Urothelium cell line (cell line): ENCODE measurements around the gene SFMBT2.
"Not testable (repeated sequence)": the region's sequence is repeated elsewhere in the genome, so short reads cannot be mapped to it uniquely, and the experiment has no call there.

Experiments used
- DNase-seq: peaks from one replicate; pipeline ENCODE4 v3.0.0; 2011; ENCODE audit warnings: low spot score, mixed read lengths
- FAIRE-seq: peaks from 2 replicates; lab custom pipeline; 2011; peaks lifted over from hg19 to GRCh38; lab: Jason Lieb, UNC

Gene SFMBT2

GRCh38 chr10:7239312-7239985 is 171.4 kb downstream of the SFMBT2 start:
- FAIRE-seq (no peak), DNase-seq (no peak)

GRCh38 chr10:7235376-7235775 is 175.5 kb downstream of the SFMBT2 start:
- peak; percentile 83 for FAIRE-seq

GRCh38 chr10:7234109-7234508 is 176.7 kb downstream of the SFMBT2 start:
- no peak for FAIRE-seq
- DNase-seq, result no peak

More at GRCh38 chr10:7235376-7235775, 175.5 kb downstream of the SFMBT2 start:
- no peak for DNase-seq

GRCh38 chr10:7233259-7233991 is 177.4 kb downstream of the SFMBT2 start:
- FAIRE-seq (no peak), DNase-seq (no peak)

GRCh38 chr10:7231509-7232414 is 179.1 kb downstream of the SFMBT2 start:
- FAIRE-seq (no peak), DNase-seq (no peak)

GRCh38 chr10:7230951-7231350 is 179.9 kb downstream of the SFMBT2 start:
- FAIRE-seq (no peak), DNase-seq (no peak)

GRCh38 chr10:7230036-7230435 is 180.8 kb downstream of the SFMBT2 start:
- no peak for DNase-seq
- no peak for FAIRE-seq

- FAIRE-seq (no peak), DNase-seq (no peak)
These were observed 185.7 kb downstream of the SFMBT2 start for GRCh38 chr10:7225133-7225532.

- FAIRE-seq (no peak), DNase-seq (no peak)
These were observed 191.9 kb downstream of the SFMBT2 start for GRCh38 chr10:7218968-7219367.

- not testable (repeated sequence) for DNase-seq, FAIRE-seq
These were observed 198.1 kb downstream of the SFMBT2 start for GRCh38 chr10:7212696-7213095.

GRCh38 chr10:7211857-7212577 is 198.8 kb downstream of the SFMBT2 start:
- DNase-seq, result no peak
- FAIRE-seq, result no peak

GRCh38 chr10:7210516-7210915 is 200.3 kb downstream of the SFMBT2 start:
- FAIRE-seq, result no peak
- DNase-seq, result no peak

- FAIRE-seq, result no peak
- DNase-seq, result no peak
These were observed 201.4 kb downstream of the SFMBT2 start for GRCh38 chr10:7209458-7209857.

- FAIRE-seq, result no peak
- no peak for DNase-seq
These were observed 204.3 kb downstream of the SFMBT2 start for GRCh38 chr10:7206412-7207100.

GRCh38 chr10:7205656-7206055 is 205.2 kb downstream of the SFMBT2 start:
- FAIRE-seq (no peak), DNase-seq (no peak)

- no peak for FAIRE-seq
These were observed 208.0 kb downstream of the SFMBT2 start for GRCh38 chr10:7202793-7203355.

GRCh38 chr10:7199152-7199760 is 211.6 kb downstream of the SFMBT2 start:
- no peak for FAIRE-seq
- no peak for DNase-seq

More at GRCh38 chr10:7202793-7203355, 208.0 kb downstream of the SFMBT2 start:
- DNase-seq, result no peak

- DNase-seq, result no peak
- no peak for FAIRE-seq
These were observed 214.6 kb downstream of the SFMBT2 start for GRCh38 chr10:7196284-7196683.

GRCh38 chr10:7195118-7195517 is 215.7 kb downstream of the SFMBT2 start:
- DNase-seq (no peak), FAIRE-seq (no peak)
